Bladder microvascular endothelial cell (primary cell): ENCODE results near the gene EHMT2. TPM values are rescaled to one million over a fixed set of nuclear protein-coding genes. Genes with fewer than 3 reads are reported as not detected.

Experiments
- total RNA-seq: library from RNA; depleted of rRNA; stranded (reverse); fragments of >200 nt; gene quantifications from 2 replicates; pipeline ENCODE4 v1.2.3, GENCODE V29; 2014

The EHMT2 gene
- 28.7 and 52.4 TPM in 2 replicates for total RNA-seq

DNA sequence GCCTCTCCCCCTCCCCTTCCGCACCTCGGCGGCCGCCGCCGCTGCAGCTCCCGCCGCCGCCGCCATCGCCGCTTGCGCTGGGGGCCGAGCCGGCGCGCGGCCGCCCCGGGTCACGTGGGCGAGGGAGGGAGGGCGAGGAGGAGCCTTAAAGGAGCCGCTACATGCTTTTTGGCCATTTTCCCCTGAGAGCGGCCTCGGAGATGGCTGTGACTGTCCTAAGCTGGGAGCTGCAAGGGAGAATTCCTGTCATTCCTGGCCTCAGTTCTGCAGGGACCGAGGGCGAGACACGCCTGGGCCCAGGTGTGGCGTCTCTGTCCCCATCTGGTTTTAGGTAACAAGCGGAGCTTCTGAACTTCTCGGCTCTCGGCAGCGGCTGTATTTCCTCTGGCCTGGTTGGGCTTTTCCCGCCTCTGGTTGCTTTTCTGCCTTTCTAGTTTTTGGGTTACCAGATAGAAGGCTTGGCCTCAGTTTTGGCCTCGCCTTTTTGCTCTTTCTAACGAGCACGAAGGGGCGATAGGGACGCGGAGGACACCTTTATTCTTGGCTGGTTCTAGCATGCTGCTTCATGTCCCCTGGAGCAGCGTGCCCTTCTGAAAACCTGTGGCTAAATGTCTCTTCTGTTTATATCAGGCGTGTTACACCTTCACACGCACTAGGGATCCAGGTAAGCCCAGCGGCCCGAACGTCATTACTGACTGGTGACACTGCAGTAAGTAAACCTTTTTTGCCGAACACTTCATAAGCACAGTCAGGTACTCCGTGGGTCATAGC lies at the start of gene EHMT2:
TSS of gene EHMT2 (minus strand) at position 87 of the 771 bp plus-strand sequence. CDS start at position 66, 21 bp downstream.

DNA sequence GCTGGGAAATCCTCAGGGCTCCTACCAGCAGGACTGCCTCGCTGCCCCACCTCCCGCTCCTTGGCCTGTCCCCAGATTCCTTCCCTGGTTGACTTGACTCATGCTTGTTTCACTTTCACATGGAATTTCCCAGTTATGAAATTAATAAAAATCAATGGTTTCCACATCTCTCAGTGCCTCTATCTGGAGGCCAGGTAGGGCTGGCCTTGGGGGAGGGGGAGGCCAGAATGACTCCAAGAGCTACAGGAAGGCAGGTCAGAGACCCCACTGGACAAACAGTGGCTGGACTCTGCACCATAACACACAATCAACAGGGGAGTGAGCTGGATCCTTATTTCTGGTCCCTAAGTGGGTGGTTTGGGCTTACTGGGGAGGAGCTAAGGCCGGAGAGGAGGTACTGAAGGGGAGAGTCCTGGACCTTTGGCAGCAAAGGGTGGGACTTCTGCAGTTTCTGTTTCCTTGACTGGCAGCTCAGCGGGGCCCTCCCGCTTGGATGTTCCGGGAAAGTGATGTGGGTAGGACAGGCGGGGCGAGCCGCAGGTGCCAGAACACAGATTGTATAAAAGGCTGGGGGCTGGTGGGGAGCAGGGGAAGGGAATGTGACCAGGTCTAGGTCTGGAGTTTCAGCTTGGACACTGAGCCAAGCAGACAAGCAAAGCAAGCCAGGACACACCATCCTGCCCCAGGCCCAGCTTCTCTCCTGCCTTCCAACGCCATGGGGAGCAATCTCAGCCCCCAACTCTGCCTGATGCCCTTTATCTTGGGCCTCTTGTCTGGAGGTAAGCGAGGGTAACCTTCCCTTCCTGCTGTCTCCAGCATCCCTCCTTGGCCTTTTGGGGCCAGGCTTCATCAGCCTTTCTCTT lies 48.2 kb upstream of the EHMT2 start, which contains the start of gene CFB:
TSS of gene CFB (plus strand) at position 589 of the 863 bp plus-strand sequence. CDS start at position 716, 127 bp downstream.

DNA sequence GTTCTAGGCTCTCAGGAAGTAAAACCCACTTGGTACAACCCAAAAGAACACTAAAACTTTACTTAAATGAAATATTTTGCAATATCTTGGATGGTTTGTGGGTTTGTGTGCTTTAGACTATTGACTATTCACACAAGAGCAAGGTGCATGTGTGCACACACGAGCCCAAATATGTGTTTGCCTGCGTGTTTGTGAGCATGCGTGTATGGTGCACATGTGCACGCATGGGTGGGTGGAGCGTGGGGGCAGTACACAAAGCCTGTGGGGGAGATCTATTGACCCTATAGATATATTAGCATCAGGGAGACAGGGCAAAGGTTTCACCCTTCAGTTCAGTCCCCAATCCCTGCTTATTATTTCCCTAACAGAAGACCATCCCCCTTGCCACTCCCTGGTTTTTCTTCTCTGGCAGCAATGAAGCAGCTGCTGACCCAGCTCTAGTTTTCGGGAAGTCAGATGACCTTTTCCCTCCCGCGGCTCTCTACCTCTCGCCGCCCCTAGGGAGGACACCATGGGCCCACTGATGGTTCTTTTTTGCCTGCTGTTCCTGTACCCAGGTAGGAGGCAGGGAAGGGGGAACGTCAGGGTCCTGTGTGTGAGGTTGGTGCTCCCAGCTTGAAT lies 29.9 kb upstream of the EHMT2 start, which contains the start of gene C2:
TSS of gene C2 (plus strand) at position 476 of the 621 bp plus-strand sequence. CDS start at position 512, 36 bp downstream.

DNA sequence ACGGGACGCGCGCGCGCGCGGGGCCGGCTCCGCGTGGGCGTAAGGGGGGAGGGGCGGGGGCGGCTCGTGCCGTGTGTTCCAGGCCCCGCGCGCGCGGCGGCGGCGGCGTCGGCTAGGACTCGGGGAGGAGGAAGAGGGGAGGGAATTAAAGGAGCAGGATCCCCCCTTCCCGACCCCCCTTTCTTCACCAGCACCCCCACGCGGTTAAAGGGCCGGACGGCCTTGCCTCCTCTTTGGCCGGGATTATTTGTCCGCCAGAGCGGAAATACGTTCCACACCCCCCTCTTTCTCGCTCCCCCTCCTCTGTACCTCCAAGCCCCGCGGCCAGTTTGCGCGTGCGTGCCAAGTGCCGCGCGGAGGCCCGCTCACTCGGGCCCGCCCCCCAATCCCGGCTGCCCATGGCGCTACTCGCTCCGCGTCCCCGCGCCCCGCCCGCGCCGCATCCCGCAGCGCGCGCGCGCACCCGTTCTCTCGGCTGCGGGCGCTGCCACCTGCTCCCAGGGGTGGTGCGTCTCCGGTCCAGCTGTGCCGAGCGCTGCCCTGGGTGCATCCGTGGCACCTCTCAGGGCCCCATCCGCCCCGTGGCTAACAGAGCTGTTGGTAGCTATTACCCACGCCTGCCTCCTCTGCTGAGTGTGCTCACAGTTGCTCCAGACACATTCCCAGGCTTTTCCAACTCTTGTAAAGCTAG lies 4.6 kb upstream of the EHMT2 start, which contains the start of gene ZBTB12:
TSS of gene ZBTB12 (minus strand) at position 134 of the 691 bp plus-strand sequence. CDS start 781 bp downstream, outside the sequence.

DNA sequence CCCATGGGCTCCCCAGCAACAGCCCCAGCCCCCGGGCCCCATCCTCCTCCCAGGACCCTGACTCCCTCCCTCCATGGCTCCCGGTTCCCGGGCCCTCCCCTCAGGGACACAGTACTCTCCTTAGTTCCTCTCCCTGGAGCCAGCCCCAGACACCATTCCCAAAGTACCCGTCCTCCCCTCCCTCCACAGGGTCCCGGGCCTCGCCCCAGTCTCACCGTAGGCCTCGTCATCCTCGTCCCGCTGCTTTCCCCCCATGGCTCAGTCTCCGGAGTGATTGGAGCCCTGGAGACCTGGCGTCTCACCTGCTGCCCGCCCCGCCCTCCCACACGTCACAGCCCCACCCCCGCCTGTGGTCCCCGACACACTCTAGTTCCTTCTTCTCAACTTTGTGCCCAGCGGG lies 18.8 kb downstream of the EHMT2 start, which contains the start of gene SLC44A4:
TSS of gene SLC44A4 (minus strand) at position 272 of the 400 bp plus-strand sequence. CDS start at position 255, 17 bp downstream.

DNA sequence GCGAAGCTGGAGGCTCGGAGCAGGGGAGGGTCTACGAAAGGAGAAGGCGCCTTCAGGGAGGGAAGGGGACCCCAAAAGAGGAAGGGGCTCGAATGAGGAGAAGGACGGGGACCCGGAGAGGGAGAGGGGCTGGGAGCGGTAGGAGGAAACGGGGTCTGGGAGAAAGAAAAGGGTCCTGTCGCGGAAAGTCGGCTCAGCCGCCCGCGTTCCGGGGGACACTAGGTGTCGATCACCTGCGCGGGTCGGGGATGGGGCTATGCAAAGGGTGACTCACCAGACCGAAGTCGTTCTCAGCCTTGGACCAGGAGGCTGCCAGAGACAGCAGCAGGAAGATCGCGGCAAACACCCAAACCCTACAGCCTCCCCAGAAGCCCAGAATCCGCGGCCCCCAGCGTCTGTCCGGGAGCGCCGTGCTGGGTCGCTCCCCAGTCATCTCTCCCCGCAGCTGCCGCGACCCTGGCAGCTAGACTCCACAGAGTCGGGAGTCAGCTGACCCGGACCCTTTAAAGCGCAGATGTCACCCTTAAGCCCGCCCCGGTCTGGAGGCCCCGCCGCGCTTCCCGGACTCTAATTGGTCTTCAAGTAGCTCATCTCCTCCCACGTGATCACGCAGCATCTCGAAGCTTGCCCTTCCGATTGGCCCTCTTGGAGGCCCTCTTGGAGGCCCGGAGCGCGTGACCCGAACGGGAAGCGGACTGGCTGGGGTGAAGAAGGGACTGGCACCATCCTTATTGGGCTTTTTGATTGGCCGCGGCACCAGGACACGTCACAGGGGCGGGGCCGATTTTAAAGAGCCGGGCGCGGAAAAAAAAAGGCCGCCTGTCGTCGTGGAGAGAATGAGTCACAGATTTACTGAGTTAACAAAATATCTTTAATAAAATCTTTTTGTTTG lies 34.9 kb downstream of the EHMT2 start, which contains the start of gene NEU1:
TSS of gene NEU1 (minus strand) at position 478 of the 892 bp plus-strand sequence. CDS start at position 433, 45 bp downstream.

Other genes starting within 250 kb of the EHMT2 start
- 83.2 and 204 TPM in 2 replicates for gene BAG6, start 245.0 kb downstream of the EHMT2 start, total RNA-seq
- gene APOM, start 241.8 kb downstream of the EHMT2 start, total RNA-seq, result 0.16 and 0.25 TPM in 2 replicates
- 18.5 and 21.6 TPM in 2 replicates for gene C6orf47, start 236.9 kb downstream of the EHMT2 start, total RNA-seq
- gene GPANK1, start 232.7 kb downstream of the EHMT2 start, total RNA-seq, result 11.8 and 12.3 TPM in 2 replicates
- gene CSNK2B, start 231.6 kb downstream of the EHMT2 start, total RNA-seq, result 77.5 and 79.2 TPM in 2 replicates
- gene LY6G5B, start 227.7 kb downstream of the EHMT2 start, total RNA-seq, result 1.1 and 5.3 TPM in 2 replicates
- gene LY6G5C, start 216.6 kb downstream of the EHMT2 start, total RNA-seq, result 1.8 and 2.1 TPM in 2 replicates
- gene ABHD16A, start 194.4 kb downstream of the EHMT2 start, total RNA-seq, result 48.6 and 84.4 TPM in 2 replicates
- gene LY6G6F, start 190.8 kb downstream of the EHMT2 start, total RNA-seq, result not detected in 2 replicates
- gene LY6G6D, start 182.3 kb downstream of the EHMT2 start, total RNA-seq, result not detected in 2 replicates
- gene LY6G6C, start 176.0 kb downstream of the EHMT2 start, total RNA-seq, result not detected in 2 replicates
- gene MPIG6B, start 174.3 kb downstream of the EHMT2 start, total RNA-seq, result not detected in 2 replicates
- 86.0 and 129 TPM in 2 replicates for gene DDAH2, start 168.4 kb downstream of the EHMT2 start, total RNA-seq
- gene CLIC1, start 161.2 kb downstream of the EHMT2 start, total RNA-seq, result 347 and 730 TPM in 2 replicates
- 4.9 and 5.8 TPM in 2 replicates for gene MSH5, start 157.7 kb downstream of the EHMT2 start, total RNA-seq
- 1.3 and 2.9 TPM in 2 replicates for gene SAPCD1, start 135.0 kb downstream of the EHMT2 start, total RNA-seq
- 0.32 and 0.38 TPM in 2 replicates for gene VWA7, start 120.4 kb downstream of the EHMT2 start, total RNA-seq
- gene VARS1, start 101.9 kb downstream of the EHMT2 start, total RNA-seq, result 40.8 and 104 TPM in 2 replicates
- gene LSM2, start 90.7 kb downstream of the EHMT2 start, total RNA-seq, result 24.1 and 37.2 TPM in 2 replicates
- 0.81 and 1.8 TPM in 2 replicates for gene HSPA1L, start 82.4 kb downstream of the EHMT2 start, total RNA-seq
- 98.4 and 221 TPM in 2 replicates for gene HSPA1A, start 82.2 kb downstream of the EHMT2 start, total RNA-seq
- gene HSPA1B, start 70.0 kb downstream of the EHMT2 start, total RNA-seq, result 64.1 and 91.7 TPM in 2 replicates
- gene NEU1, start 34.9 kb downstream of the EHMT2 start, total RNA-seq, result 52.0 and 59.4 TPM in 2 replicates
- gene SLC44A4, start 18.7 kb downstream of the EHMT2 start, total RNA-seq, result 0.06 and 0.49 TPM in 2 replicates
- gene ZBTB12, start 4.4 kb upstream of the EHMT2 start, total RNA-seq, result 1.1 and 5.7 TPM in 2 replicates
- gene C2, start 30.0 kb upstream of the EHMT2 start, total RNA-seq, result not detected in 2 replicates
- gene CFB, start 48.4 kb upstream of the EHMT2 start, total RNA-seq, result 0.97 and 2.5 TPM in 2 replicates
- gene NELFE, start 61.3 kb upstream of the EHMT2 start, total RNA-seq, result 76.4 and 90.9 TPM in 2 replicates
- gene SKIC2, start 61.5 kb upstream of the EHMT2 start, total RNA-seq, result 32.7 and 40.9 TPM in 2 replicates
- gene DXO, start 74.4 kb upstream of the EHMT2 start, total RNA-seq, result 7.3 and 11.4 TPM in 2 replicates
- gene C4A, start 84.4 kb upstream of the EHMT2 start, total RNA-seq, result 1.5 and 3.1 TPM in 2 replicates
- gene C4B, start 117.1 kb upstream of the EHMT2 start, total RNA-seq, result 0.97 and 2.5 TPM in 2 replicates
- gene CYP21A2, start 140.7 kb upstream of the EHMT2 start, total RNA-seq, result not detected in 2 replicates
- gene TNXB, start 211.6 kb upstream of the EHMT2 start, total RNA-seq, result 0.49 and 6.1 TPM in 2 replicates
- 13.1 and 22.2 TPM in 2 replicates for gene ATF6B, start 230.5 kb upstream of the EHMT2 start, total RNA-seq
- 4.6 and 7.3 TPM in 2 replicates for gene FKBPL, start 232.6 kb upstream of the EHMT2 start, total RNA-seq